Measurements from ENCODE around the gene VRTN. TPM values are rescaled to one million over a fixed set of nuclear protein-coding genes. Genes with fewer than 3 reads are reported as not detected.
"Not testable (repeated sequence)": the region's sequence is repeated elsewhere in the genome, so short reads cannot be mapped to it uniquely, and the experiment has no call there.

The VRTN gene
- total RNA-seq, 2 donors from 2014 or later, result 0.34 TPM; not detected in 1

DNA sequence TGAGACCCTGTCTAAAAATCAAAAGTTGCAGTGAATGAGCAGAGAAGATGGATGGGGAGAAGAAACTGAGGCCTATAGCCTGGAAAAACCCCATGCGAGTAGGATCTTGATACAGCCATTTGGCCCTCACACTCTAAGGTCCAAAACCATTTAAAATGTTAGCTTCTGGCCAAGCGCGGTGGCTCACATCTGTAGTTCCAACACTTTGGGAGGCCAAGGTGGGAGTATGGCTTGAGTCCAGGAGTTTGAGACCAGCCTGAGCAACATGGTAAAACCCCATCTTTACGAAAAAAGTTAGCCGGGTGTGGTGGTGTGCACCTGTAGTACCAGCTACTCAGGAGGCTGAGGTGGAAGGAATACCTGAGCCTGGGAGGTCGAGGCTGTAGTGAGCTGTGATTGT, 19.8 kb downstream of the VRTN start:
- intact Hi-C loops (cut with DNase I), result loop anchor here (10.0 kb wide), 1 partner anchor 247 kb away; the partner anchor contains the start of gene LTBP2
- Histone ChIP-seq H3K9me3 (no peaks in the 10 kb centered on the region), H3K4me1 (replicated peaks) (no peaks in the 10 kb centered on the region), H3K27ac (no peak overlapping the region), H3K36me3 (no peaks in the 10 kb centered on the region), H3K4me3 (no peak overlapping the region), H3K27me3 (replicated peaks; ENCODE audit: insufficient read depth) (no peaks in the 10 kb centered on the region)
- WGBS, result 95% methylated on average over 6 of the region's 6 CpGs
- no peak for TF ChIP-seq POLR2AphosphoS5 (IDR thresholded peaks at IDR 0.05)
- TF ChIP-seq POLR2A (IDR thresholded peaks at IDR 0.05), result no peak
- no peak for TF ChIP-seq CTCF (IDR thresholded peaks at IDR 0.05)
- no peak for DNase-seq (ENCODE audit: low spot score)

DNA sequence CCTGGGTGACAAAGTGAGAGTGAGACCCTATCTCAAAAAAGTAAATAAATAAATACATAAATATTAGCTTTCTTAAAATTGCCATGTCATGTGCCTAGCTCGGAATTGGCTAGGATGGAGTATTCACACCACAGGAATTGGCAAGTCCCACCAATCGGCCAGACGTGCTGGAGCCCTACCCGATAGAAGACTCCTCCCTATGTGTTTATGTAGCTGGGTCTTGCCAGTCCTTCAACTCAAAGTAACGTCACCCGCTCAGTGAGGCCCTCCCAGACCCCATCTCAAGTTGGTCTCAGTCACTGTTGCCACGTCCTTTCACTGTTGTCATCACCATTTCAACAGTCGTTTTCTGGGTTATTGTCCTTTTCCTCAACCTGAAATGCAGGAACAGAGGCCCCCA, 20.2 kb downstream of the VRTN start:
- Histone ChIP-seq H3K4me3 (no peak overlapping the region), H3K27ac (no peak overlapping the region), H3K9me3 (no peaks in the 10 kb centered on the region), H3K36me3 (no peaks in the 10 kb centered on the region), H3K4me1 (replicated peaks) (no peaks in the 10 kb centered on the region), H3K27me3 (replicated peaks; ENCODE audit: insufficient read depth) (no peaks in the 10 kb centered on the region)
- intact Hi-C loops (cut with DNase I), result loop anchor here (10.0 kb wide), 1 partner anchor 246 kb away; the partner anchor contains the start of gene LTBP2
- WGBS, result 77% methylated on average over 8 of the region's 8 CpGs
- TF ChIP-seq POLR2AphosphoS5 (IDR thresholded peaks at IDR 0.05) (no peak), POLR2A (IDR thresholded peaks at IDR 0.05) (no peak)
- no peak for DNase-seq (ENCODE audit: low spot score)

DNA sequence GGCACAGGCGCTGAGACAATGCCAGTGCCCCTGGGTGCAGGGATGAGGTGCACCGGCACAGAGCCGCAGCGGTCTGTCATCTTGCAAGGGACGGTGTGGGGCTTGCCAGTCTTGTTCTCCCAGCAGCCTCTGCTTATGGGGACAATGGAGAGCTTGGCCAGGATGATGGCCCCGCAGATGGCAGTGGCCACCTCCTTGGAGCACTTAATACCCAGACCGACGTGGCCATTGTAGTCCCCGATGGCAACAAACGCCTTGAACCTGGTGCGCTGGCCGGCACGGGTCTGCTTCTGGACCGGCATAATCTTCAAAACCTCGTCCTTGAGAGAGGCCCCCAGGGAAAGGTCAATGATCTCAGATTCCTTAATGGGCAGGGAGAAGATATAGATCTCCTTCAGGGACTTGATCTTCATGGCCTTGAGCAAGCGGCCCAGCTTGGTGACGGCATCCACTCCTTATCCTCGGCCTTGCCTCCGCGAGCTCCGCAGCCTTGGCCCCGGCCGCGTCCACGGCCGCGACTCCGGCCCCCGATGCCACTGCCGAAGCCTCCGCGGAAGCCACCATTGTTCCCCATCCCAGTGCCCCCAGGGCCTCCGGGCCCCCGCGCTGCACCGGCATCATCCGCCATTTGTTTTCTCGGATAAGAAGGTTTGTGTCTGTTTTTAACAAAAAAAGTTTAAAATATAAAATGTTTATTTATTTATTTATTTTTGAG, 29.9 kb downstream of the VRTN start:
- TF ChIP-seq POLR2A (IDR thresholded peaks at IDR 0.05) (no peak), POLR2AphosphoS5 (IDR thresholded peaks at IDR 0.05) (no peak), CTCF (IDR thresholded peaks at IDR 0.05) (no peak)

GRCh38 chr14:74380172-74380571, 31.9 kb downstream of the VRTN start:
- H3K9me3 ChIP-seq, result no peaks in the 10 kb centered on the region
- TF ChIP-seq POLR2A (IDR thresholded peaks at IDR 0.05) (no peak), CTCF (IDR thresholded peaks at IDR 0.05) (no peak), POLR2AphosphoS5 (IDR thresholded peaks at IDR 0.05) (no peak)
- H3K36me3 ChIP-seq, result no peaks in the 10 kb centered on the region
- peaks cover 3% of the 10 kb centered on the region for H3K27me3 ChIP-seq (replicated peaks; ENCODE audit: insufficient read depth)
- H3K4me1 ChIP-seq (replicated peaks), result no peaks in the 10 kb centered on the region
- no peak overlapping the region for H3K27ac ChIP-seq
- WGBS, result 84% methylated on average over 9 of the region's 9 CpGs
- no peak overlapping the region for H3K4me3 ChIP-seq
- DNase-seq (ENCODE audit: low spot score), result no peak
- intact Hi-C loops (cut with DNase I), result no loop called here

More for the DNA sequence above, 29.9 kb downstream of the VRTN start:
- H3K27me3 ChIP-seq (replicated peaks; ENCODE audit: insufficient read depth), result peaks cover 3% of the 10 kb centered on the region
- intact Hi-C loops (cut with DNase I), result no loop called here
- no peak overlapping the region for H3K4me3 ChIP-seq
- H3K27ac ChIP-seq, result no peak overlapping the region
- DNase-seq (ENCODE audit: low spot score), result no peak
- WGBS, result 96% methylated on average over 38 of the region's 38 CpGs
- H3K9me3 ChIP-seq, result no peaks in the 10 kb centered on the region
- H3K4me1 ChIP-seq (replicated peaks), result no peaks in the 10 kb centered on the region
- H3K36me3 ChIP-seq, result no peaks in the 10 kb centered on the region

DNA sequence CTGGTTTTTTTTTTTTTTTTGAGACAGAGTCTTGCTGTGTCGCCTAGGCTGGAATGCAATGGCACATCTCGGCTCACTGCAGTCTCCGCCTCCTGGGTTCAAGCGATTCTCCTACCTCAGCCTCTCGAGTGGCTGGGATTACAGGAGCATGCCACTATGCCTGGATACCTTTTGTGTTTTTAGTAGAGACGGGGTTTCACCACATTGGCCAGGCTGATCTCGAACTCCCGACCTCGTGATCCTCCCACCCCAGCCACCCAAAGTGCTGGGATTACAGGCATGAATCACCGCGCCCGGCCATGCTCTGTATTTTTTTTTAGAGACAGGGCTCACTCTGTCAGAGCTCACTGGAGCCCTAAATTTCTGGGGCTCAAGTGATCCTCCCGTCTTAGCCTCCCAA, 32.6 kb downstream of the VRTN start:
- WGBS, result 91% methylated on average over 13 of the region's 13 CpGs
- Histone ChIP-seq H3K4me1 (replicated peaks) (no peaks in the 10 kb centered on the region), H3K36me3 (no peaks in the 10 kb centered on the region), H3K27me3 (replicated peaks; ENCODE audit: insufficient read depth) (peaks cover 3% of the 10 kb centered on the region), H3K9me3 (no peaks in the 10 kb centered on the region), H3K4me3 (no peak overlapping the region), H3K27ac (no peak overlapping the region)
- no peak for DNase-seq (ENCODE audit: low spot score)
- intact Hi-C loops (cut with DNase I), result no loop called here
- no peak for TF ChIP-seq POLR2A (IDR thresholded peaks at IDR 0.05)
- no peak for TF ChIP-seq POLR2AphosphoS5 (IDR thresholded peaks at IDR 0.05)
- TF ChIP-seq CTCF (IDR thresholded peaks at IDR 0.05), result no peak

- H3K36me3 ChIP-seq; H3K4me3 ChIP-seq; H3K27me3 ChIP-seq (replicated peaks; ENCODE audit: insufficient read depth); H3K27ac ChIP-seq; DNase-seq (ENCODE audit: low spot score); intact Hi-C loops (cut with DNase I); H3K4me1 ChIP-seq (replicated peaks); H3K9me3 ChIP-seq: not testable (repeated sequence)
- WGBS, result 48% methylated on average over 10 of the region's 10 CpGs
These were observed 33.3 kb downstream of the VRTN start for GRCh38 chr14:74381571-74381970.

Measured in prostate gland (tissue), 2 donors.